ENCODE measurements around the gene AK3. TPM values are rescaled to one million over a fixed set of nuclear protein-coding genes. Genes with fewer than 3 reads are reported as not detected.

Gene AK3
- total RNA-seq (2014; rRNA removed; shearing (Covaris generic)) (64.4 and 108 TPM in 2 replicates), total RNA-seq (2022) (43.3 and 50.1 TPM in 2 replicates), Bru-seq, nascent RNA (percentile 85 among the genes with signal in this experiment), BruChase-seq, experiment 1, labeled RNA remaining after a 6-hour chase (percentile 95 among the genes with signal in this experiment), BruChase-seq, experiment 2, labeled RNA remaining after a 2-hour chase (percentile 95 among the genes with signal in this experiment)
- long read RNA-seq, transcript AK3-202 (5 exons, 2,736 nt), result major isoform, 67 of 93 reads
- long read RNA-seq, partial matches to known transcripts, result 3 of 93 reads
- long read RNA-seq, other reads (novel, unspliced or antisense), result 22 of 93 reads

DNA sequence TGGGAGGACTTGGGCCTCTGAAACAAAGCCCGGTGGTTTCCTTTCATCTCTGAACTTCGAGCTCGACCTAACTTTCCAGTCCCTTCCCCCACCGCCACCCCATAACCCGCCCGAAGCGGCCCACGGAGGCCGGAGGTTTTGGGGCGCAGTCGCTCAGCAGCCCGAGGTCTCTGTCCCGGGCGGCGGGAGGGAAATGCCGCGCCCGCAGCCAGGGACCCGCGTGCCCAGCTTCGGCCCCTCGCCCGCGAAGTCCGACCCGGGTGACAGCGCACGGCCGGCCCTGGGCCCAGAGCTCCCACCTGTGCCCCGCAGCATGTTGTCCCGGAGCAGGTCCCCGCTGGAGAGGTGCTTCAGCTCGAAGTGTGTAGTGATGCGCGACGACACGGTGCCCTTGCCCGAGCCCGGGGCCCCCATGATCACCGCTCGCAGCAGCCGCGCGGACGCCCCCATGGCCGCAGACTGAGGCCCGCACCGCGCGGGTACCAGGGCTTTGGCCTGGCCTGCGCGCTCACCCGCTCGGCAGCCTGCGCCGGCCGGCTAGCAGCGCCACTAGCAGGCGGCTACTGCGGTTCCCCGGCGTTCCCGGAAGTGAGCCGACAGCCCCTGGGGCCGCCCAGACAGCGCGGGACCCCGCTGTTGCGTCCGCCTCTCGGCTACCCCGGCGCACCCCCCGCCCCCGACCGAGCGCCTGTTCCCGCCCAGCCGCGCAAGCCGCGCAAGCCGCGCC, at the start of gene AK3:
TSS of gene AK3 (minus strand) at position 565 of the 727 bp plus-strand sequence. CDS start at position 450, 115 bp downstream.
- Histone ChIP-seq H3K9me2 (ENCODE audit: insufficient read depth, low read length) (no peaks in the 10 kb centered on the region), H3K79me2 (ENCODE audit: insufficient read depth, low read depth, low read length) (peaks cover 47% of the 10 kb centered on the region), H3K27ac (ENCODE audit: low read depth, low read length, poor library complexity, severe bottlenecking) (peak within 1 kb of the TSS; percentile 61), H3K4me1 (ENCODE audit: insufficient read depth, low read length, poor library complexity, severe bottlenecking) (peaks cover 23% of the 10 kb centered on the region), H3K4me3 (ENCODE audit: low read depth, low read length, poor library complexity, severe bottlenecking) (peak within 1 kb of the TSS; percentile 86), H3K9me3 (ENCODE audit: low read length) (no peaks in the 10 kb centered on the region), H4K20me1 (ENCODE audit: insufficient read depth, low read length) (peaks cover 3% of the 10 kb centered on the region; the same call in 1 of the 2 replicates), H3K36me3 (ENCODE audit: insufficient read depth, low read length) (no peaks in the 10 kb centered on the region), H2AFZ (ENCODE audit: low read length) (peak within 1 kb of the TSS; percentile 89), H3K4me2 (ENCODE audit: low read length) (peak within 1 kb of the TSS; percentile 76)
- DNase-seq (ENCODE audit: low spot score), result peak; percentile 94
- CTCF ChIA-PET (ENCODE audit: unreplicated experiment), result interaction anchor here (0.5 to 1.4 kb wide), 2 partner anchors 10 to 20 kb away, joined by 3 read pairs; no protein-coding TSS in a partner anchor
- TF ChIP-seq EZH2phosphoT487 (IDR thresholded peaks at IDR 0.05; ENCODE audit: borderline replicate concordance, low read depth, low read length), result no peak
- TF ChIP-seq, protein P1, sequence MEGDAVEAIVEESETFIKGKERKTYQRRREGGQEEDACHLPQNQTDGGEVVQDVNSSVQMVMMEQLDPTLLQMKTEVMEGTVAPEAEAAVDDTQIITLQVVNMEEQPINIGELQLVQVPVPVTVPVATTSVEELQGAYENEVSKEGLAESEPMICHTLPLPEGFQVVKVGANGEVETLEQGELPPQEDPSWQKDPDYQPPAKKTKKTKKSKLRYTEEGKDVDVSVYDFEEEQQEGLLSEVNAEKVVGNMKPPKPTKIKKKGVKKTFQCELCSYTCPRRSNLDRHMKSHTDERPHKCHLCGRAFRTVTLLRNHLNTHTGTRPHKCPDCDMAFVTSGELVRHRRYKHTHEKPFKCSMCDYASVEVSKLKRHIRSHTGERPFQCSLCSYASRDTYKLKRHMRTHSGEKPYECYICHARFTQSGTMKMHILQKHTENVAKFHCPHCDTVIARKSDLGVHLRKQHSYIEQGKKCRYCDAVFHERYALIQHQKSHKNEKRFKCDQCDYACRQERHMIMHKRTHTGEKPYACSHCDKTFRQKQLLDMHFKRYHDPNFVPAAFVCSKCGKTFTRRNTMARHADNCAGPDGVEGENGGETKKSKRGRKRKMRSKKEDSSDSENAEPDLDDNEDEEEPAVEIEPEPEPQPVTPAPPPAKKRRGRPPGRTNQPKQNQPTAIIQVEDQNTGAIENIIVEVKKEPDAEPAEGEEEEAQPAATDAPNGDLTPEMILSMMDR (conservative IDR thresholded peaks at IDR 0.05; ENCODE audit: low read length), result peak; percentile 49
- intact Hi-C loops (cut with micrococcal nuclease; ENCODE audit: unreplicated experiment), result loop anchor here (1.0 to 5.0 kb wide), 6 partner anchors 52 to 696 kb away; partner anchors contain the start of genes CDC37L1, JAK2, PLGRKT and PLPP6
- POLR2A ChIA-PET, result interaction anchor here (0.6 to 2.6 kb wide), 16 partner anchors 8 to 742 kb away, joined by 3 to 10 read pairs (median 4); partner anchors contain the start of genes PLGRKT, PLPP6 and RCL1
- BruUV-seq (replicated peaks), result no TSS peak

DNA sequence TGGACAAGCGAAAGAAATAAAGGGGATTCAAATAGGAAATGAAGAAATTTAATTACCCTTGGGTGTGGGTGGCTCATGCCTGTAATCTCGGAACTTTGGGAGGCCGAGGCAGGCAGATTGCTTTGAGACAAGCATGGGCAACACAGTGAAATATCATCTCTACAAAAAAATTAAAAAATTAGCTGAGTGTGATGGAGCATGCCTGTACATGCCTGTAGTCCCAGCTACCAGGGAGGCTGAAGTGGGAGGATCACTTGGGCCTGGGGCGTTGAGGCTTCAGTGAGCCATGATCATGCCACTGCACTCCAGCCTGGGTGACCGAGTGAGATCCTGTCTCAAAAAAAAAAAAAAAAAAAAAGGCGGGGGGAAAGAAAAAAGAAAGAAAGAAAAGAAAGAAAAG, 47.7 kb upstream of the AK3 start:
- Histone ChIP-seq H3K36me3 (ENCODE audit: insufficient read depth, low read length) (no peaks in the 10 kb centered on the region), H3K4me1 (ENCODE audit: insufficient read depth, low read length, poor library complexity, severe bottlenecking) (peaks cover 5% of the 10 kb centered on the region), H3K27ac (ENCODE audit: low read depth, low read length, poor library complexity, severe bottlenecking) (no peak overlapping the region), H3K9me3 (ENCODE audit: low read length) (no peaks in the 10 kb centered on the region; the same call in 1 of the 2 replicates), H3K4me3 (ENCODE audit: low read depth, low read length, poor library complexity, severe bottlenecking) (no peak overlapping the region), H4K20me1 (ENCODE audit: insufficient read depth, low read length) (peaks cover 4% of the 10 kb centered on the region; the same call in 1 of the 2 replicates), H2AFZ (ENCODE audit: low read length) (no peak overlapping the region), H3K4me2 (ENCODE audit: low read length) (no peak overlapping the region), H3K9me2 (ENCODE audit: insufficient read depth, low read length) (no peaks in the 10 kb centered on the region), H3K79me2 (ENCODE audit: insufficient read depth, low read depth, low read length) (peaks cover 4% of the 10 kb centered on the region)
- ChIA-PET POLR2A (no interaction called here), CTCF (ENCODE audit: unreplicated experiment) (no interaction called here)
- DNase-seq (ENCODE audit: low spot score), result no peak
- intact Hi-C loops (cut with micrococcal nuclease; ENCODE audit: unreplicated experiment), result no loop called here
- no TSS peak for BruUV-seq (replicated peaks)
- TF ChIP-seq EZH2phosphoT487 (IDR thresholded peaks at IDR 0.05; ENCODE audit: borderline replicate concordance, low read depth, low read length), result no peak
- TF ChIP-seq, protein P1 (conservative IDR thresholded peaks at IDR 0.05; ENCODE audit: low read length), result no peak
